HEK293 (cell line): ENCODE data around the gene ARPC2.

ENCODE experiments used
- BCL6B ChIP-seq: fragments of 450-650 bp; formaldehyde crosslinking; IDR thresholded peaks from 2 replicates; pipeline ENCODE4 v1.5.1; 2017; ENCODE audit warnings: missing biosample characterization, missing genetic modification characterization
- CTCF ChIP-seq: fragments of 450-650 bp; formaldehyde crosslinking; IDR thresholded peaks from 2 replicates; pipeline ENCODE4 v1.5.1; 2016; ENCODE audit warnings: missing biosample characterization, missing genetic modification characterization
- GLIS2 ChIP-seq: fragments of 450-650 bp; formaldehyde crosslinking; IDR thresholded peaks from 2 replicates; pipeline ENCODE4 v1.5.1; 2016; ENCODE audit warnings: missing biosample characterization, missing genetic modification characterization
- IKZF3 ChIP-seq: fragments of 450-650 bp; IDR thresholded peaks from 2 replicates; pipeline ENCODE4 v1.5.0; 2018; ENCODE audit warnings: missing biosample characterization, mild to moderate bottlenecking, missing genetic modification characterization, moderate library complexity
- KLF16 ChIP-seq: fragments of 450-650 bp; formaldehyde crosslinking; IDR thresholded peaks from 2 replicates; pipeline ENCODE4 v1.5.1; 2017; ENCODE audit warnings: missing biosample characterization, missing genetic modification characterization
- KLF9 ChIP-seq: fragments of 450-650 bp; formaldehyde crosslinking; IDR thresholded peaks from 2 replicates; pipeline ENCODE4 v1.5.1; 2016; ENCODE audit warnings: missing biosample characterization, missing genetic modification characterization, low read depth
- RBAK ChIP-seq: fragments of 450-650 bp; formaldehyde crosslinking; IDR thresholded peaks from 2 replicates; pipeline ENCODE4 v1.5.1; 2016; ENCODE audit warnings: missing biosample characterization, missing genetic modification characterization
- SP2 ChIP-seq: fragments of 450-650 bp; formaldehyde crosslinking; IDR thresholded peaks from 2 replicates; pipeline ENCODE4 v1.5.1; 2016; ENCODE audit warnings: missing biosample characterization, missing genetic modification characterization
- SP3 ChIP-seq: fragments of 450-650 bp; formaldehyde crosslinking; IDR thresholded peaks from 2 replicates; pipeline ENCODE4 v1.5.1; 2016; ENCODE audit warnings: missing biosample characterization, missing genetic modification characterization
- ZBTB11 ChIP-seq: fragments of 450-650 bp; formaldehyde crosslinking; conservative IDR thresholded peaks from 2 replicates; pipeline ENCODE4 v1.5.1; 2016; ENCODE audit warnings: low read depth, missing biosample characterization, missing genetic modification characterization
- ZBTB20 ChIP-seq: fragments of 450-650 bp; formaldehyde crosslinking; IDR thresholded peaks from 2 replicates; pipeline ENCODE4 v1.5.1; 2016; ENCODE audit warnings: missing biosample characterization, missing genetic modification characterization
- ZBTB44 ChIP-seq: fragments of 450-650 bp; IDR thresholded peaks from 2 replicates; pipeline ENCODE4 v1.5.1; 2018; ENCODE audit warnings: missing biosample characterization, mild to moderate bottlenecking, missing genetic modification characterization
- ZBTB48 ChIP-seq: fragments of 450-650 bp; formaldehyde crosslinking; IDR thresholded peaks from 2 replicates; pipeline ENCODE4 v1.5.1; 2016; ENCODE audit warnings: missing biosample characterization, missing genetic modification characterization
- ZBTB7A ChIP-seq: fragments of 450-650 bp; formaldehyde crosslinking; IDR thresholded peaks from 2 replicates; pipeline ENCODE4 v1.5.1; 2016; ENCODE audit warnings: low read depth, missing biosample characterization, missing genetic modification characterization
- ZFP69B ChIP-seq: fragments of 450-650 bp; formaldehyde crosslinking; IDR thresholded peaks from 2 replicates; pipeline ENCODE4 v1.5.1; 2016; ENCODE audit warnings: missing biosample characterization, missing genetic modification characterization
- ZNF10 ChIP-seq: fragments of 450-650 bp; formaldehyde crosslinking; IDR thresholded peaks from 2 replicates; pipeline ENCODE4 v1.5.1; 2017; ENCODE audit warnings: missing biosample characterization, missing genetic modification characterization
- ZNF214 ChIP-seq: fragments of 450-650 bp; formaldehyde crosslinking; IDR thresholded peaks from 2 replicates; pipeline ENCODE4 v1.5.1; 2017; ENCODE audit warnings: missing biosample characterization, mild to moderate bottlenecking, missing genetic modification characterization, borderline replicate concordance
- ZNF26 ChIP-seq: fragments of 450-650 bp; formaldehyde crosslinking; IDR thresholded peaks from 2 replicates; pipeline ENCODE4 v1.5.1; 2016; ENCODE audit warnings: missing biosample characterization, missing genetic modification characterization
- ZNF513 ChIP-seq: fragments of 450-650 bp; IDR thresholded peaks from 2 replicates; pipeline ENCODE4 v1.5.1; 2018; ENCODE audit warnings: missing biosample characterization, missing genetic modification characterization
- ZNF514 ChIP-seq: fragments of 450-650 bp; formaldehyde crosslinking; IDR thresholded peaks from 2 replicates; pipeline ENCODE4 v1.5.1; 2016; ENCODE audit warnings: missing biosample characterization, missing genetic modification characterization
- ZNF677 ChIP-seq: fragments of 450-650 bp; IDR thresholded peaks from 2 replicates; pipeline ENCODE4 v1.5.0; 2018; ENCODE audit warnings: missing biosample characterization, mild to moderate bottlenecking, missing genetic modification characterization, moderate library complexity
- ZNF707 ChIP-seq: fragments of 450-650 bp; formaldehyde crosslinking; IDR thresholded peaks from 2 replicates; pipeline ENCODE4 v1.5.1; 2016; ENCODE audit warnings: missing biosample characterization, missing genetic modification characterization
- ZNF768 ChIP-seq: fragments of 450-650 bp; formaldehyde crosslinking; IDR thresholded peaks from 2 replicates; pipeline ENCODE4 v1.5.1; 2018; ENCODE audit warnings: missing biosample characterization, mild to moderate bottlenecking, missing genetic modification characterization
- ZNF776 ChIP-seq: fragments of 450-650 bp; formaldehyde crosslinking; IDR thresholded peaks from 2 replicates; pipeline ENCODE4 v1.5.0; 2017; ENCODE audit warnings: missing biosample characterization, missing genetic modification characterization, borderline replicate concordance
- ZXDB ChIP-seq: fragments of 450-650 bp; formaldehyde crosslinking; IDR thresholded peaks from 2 replicates; pipeline ENCODE4 v1.5.1; 2016; ENCODE audit warnings: missing biosample characterization, missing genetic modification characterization
- TF ChIP-seq, protein P1 (sequence below): fragments of 450-650 bp; formaldehyde crosslinking; IDR thresholded peaks from 2 replicates; pipeline ENCODE4 v1.5.1; 2016; ENCODE audit warnings: missing biosample characterization, missing genetic modification characterization

Gene ARPC2

DNA sequence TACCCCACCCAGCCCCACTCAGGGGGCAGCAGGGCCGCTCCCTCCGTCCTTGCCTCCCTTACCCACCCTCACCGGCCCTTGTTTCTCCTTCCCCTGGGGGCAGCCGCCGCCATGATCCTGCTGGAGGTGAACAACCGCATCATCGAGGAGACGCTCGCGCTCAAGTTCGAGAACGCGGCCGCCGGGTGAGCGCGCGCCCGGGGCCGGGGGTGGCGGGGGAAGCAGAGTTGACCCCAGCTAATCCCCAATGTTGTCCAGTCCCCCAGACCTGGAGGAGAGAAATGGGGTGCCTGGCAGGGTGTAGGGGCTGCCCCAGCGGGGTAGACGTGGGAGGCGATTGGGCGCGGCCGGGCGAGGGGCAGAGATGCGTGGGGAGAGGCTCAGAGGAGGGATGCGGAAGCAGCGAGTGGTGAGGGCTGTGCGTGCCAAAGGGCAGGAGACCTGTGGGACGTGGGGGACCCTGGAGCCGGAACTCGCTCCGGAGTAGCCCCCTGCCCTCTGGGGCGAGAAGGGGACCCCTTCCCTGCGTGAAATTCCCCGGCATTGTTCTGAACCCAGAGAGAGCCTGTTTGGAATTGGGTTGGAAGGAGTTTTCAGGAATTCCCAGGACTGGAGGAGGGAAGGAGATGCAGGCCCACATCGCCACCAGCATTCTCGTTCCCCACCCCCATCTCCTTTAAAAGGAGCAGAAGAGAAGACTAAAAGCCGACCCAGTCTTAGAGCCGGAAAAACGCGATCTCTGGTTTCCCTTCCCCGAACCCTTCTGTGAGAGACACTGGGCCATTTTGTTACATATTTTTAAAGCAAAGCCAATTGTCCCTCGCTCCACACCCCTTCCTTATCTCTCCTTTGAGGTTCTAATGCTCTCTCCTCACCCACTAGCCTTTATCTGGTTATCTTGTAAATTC is 625 bp downstream of the ARPC2 start (continued):
- TF ChIP-seq ZBTB44 (tag by site-specific recombination), result no peak
- no peak for TF ChIP-seq ZNF513
- TF ChIP-seq GLIS2, result peak; percentile 81
- TF ChIP-seq KLF9 (tag by site-specific recombination), result no peak
- TF ChIP-seq ZBTB20 (tag by site-specific recombination), result peak; percentile 65; the same call in 1 of the 2 replicates
- TF ChIP-seq, protein P1, sequence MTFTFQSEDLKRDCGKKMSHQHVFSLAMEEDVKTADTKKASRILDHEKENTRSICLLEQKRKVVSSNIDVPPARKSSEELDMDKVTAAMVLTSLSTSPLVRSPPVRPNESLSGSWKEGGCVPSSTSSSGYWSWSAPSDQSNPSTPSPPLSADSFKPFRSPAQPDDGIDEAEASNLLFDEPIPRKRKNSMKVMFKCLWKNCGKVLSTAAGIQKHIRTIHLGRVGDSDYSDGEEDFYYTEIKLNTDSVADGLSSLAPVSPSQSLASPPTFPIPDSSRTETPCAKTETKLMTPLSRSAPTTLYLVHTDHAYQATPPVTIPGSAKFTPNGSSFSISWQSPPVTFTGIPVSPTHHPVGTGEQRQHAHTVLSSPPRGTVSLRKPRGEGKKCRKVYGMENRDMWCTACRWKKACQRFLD (tag by site-specific recombination), result no peak
- peak; percentile 37; the same call in 1 of the 2 replicates for TF ChIP-seq SP2 (tag by site-specific recombination)
- TF ChIP-seq ZNF776, result no peak
- TF ChIP-seq KLF16 (tag by site-specific recombination), result no peak
- TF ChIP-seq ZBTB11 (tag by site-specific recombination), result peak; percentile 41; the same call in 1 of the 2 replicates
- TF ChIP-seq ZNF514 (tag by site-specific recombination), result no peak
- no peak for TF ChIP-seq ZNF707 (tag by site-specific recombination)
- TF ChIP-seq ZNF677 (tag by site-specific recombination), result no peak
- no peak for TF ChIP-seq ZFP69B (tag by site-specific recombination)
- no peak for TF ChIP-seq ZNF768 (tag by site-specific recombination)
- TF ChIP-seq SP3 (tag by site-specific recombination), result 0 out of 2 replicates have a peak, but pooled peaks have one; percentile 2
- no peak for TF ChIP-seq ZNF214 (tag by site-specific recombination)
- TF ChIP-seq ZNF26 (tag by site-specific recombination), result no peak
- TF ChIP-seq BCL6B (tag by site-specific recombination), result no peak
- TF ChIP-seq ZBTB7A (tag by site-specific recombination), result no peak
- TF ChIP-seq IKZF3 (tag by site-specific recombination), result no peak
- TF ChIP-seq ZXDB (tag by site-specific recombination), result no peak
- TF ChIP-seq ZBTB48, result no peak; the same call in none of the 2 replicates
- TF ChIP-seq CTCF (tag by site-specific recombination), result no peak
- no peak for TF ChIP-seq ZNF10 (tag by site-specific recombination)
- no peak for TF ChIP-seq RBAK
